Activated gamma-delta T cell (primary cell): Measurements from ENCODE around the gene LPCAT3.

Experiments used
- DNase-seq: peaks from one replicate; lab custom pipeline; 2025; lab: John Stamatoyannopoulos, UW

LPCAT3 gene

DNA sequence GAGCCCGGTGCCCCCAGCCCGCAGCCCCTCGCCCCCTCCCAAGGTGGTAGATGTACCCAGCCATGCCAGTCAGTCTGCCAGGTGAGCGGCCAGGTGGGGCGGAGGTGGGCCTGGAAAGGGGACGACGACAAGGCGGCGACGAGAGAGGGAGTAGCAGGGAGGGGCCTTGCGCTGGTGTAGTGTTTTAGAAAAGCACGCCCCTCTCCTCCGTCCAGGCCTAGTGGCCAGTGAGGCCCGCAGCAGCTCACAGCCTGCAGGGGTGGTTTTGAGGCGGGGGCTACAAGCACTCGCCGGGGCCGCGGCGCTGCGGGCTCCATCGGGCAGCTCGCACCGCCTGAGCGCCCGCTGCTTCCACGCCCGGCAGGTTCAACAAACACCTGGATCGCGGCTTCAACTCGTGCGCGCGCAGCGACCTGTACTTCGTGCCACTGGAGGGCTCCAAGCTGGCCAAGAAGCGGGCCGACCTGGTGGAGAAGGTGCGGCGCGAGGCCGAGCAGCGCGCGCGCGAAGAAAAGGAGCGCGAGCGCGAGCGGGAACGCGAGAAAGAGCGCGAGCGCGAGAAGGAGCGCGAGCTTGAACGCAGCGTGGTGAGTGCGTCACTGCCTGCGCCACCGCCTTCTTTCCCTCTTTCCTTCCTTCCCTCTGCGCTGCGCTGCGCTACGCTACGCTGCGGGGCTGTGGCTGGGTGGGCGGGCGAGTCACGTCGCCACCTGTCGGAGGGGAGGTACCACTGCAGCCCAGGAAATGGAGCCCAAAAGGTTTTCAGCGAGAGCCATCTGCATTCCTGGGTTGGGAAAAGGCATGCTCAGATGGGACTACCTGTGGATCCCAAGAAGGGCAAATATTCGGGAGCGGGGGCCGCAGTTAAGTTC is 80.6 kb downstream of the LPCAT3 start:
- peak; percentile 86 for DNase-seq

DNA sequence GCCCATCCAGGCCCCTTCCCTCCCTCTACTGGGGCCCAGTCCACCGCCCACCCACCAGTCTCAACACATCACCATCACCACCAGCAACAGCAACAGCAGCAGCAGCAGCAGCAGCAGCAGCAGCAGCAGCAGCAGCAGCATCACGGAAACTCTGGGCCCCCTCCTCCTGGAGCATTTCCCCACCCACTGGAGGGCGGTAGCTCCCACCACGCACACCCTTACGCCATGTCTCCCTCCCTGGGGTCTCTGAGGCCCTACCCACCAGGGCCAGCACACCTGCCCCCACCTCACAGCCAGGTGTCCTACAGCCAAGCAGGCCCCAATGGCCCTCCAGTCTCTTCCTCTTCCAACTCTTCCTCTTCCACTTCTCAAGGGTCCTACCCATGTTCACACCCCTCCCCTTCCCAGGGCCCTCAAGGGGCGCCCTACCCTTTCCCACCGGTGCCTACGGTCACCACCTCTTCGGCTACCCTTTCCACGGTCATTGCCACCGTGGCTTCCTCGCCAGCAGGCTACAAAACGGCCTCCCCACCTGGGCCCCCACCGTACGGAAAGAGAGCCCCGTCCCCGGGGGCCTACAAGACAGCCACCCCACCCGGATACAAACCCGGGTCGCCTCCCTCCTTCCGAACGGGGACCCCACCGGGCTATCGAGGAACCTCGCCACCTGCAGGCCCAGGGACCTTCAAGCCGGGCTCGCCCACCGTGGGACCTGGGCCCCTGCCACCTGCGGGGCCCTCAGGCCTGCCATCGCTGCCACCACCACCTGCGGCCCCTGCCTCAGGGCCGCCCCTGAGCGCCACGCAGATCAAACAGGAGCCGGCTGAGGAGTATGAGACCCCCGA is 81.4 kb downstream of the LPCAT3 start:
- no peak for DNase-seq

DNA sequence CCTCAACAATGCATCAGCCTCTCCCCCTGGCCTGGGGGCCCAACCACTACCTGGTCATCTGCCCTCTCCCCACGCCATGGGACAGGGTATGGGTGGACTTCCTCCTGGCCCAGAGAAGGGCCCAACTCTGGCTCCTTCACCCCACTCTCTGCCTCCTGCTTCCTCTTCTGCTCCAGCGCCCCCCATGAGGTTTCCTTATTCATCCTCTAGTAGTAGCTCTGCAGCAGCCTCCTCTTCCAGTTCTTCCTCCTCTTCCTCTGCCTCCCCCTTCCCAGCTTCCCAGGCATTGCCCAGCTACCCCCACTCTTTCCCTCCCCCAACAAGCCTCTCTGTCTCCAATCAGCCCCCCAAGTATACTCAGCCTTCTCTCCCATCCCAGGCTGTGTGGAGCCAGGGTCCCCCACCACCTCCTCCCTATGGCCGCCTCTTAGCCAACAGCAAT is 82.1 kb downstream of the LPCAT3 start:
- no peak for DNase-seq

DNA sequence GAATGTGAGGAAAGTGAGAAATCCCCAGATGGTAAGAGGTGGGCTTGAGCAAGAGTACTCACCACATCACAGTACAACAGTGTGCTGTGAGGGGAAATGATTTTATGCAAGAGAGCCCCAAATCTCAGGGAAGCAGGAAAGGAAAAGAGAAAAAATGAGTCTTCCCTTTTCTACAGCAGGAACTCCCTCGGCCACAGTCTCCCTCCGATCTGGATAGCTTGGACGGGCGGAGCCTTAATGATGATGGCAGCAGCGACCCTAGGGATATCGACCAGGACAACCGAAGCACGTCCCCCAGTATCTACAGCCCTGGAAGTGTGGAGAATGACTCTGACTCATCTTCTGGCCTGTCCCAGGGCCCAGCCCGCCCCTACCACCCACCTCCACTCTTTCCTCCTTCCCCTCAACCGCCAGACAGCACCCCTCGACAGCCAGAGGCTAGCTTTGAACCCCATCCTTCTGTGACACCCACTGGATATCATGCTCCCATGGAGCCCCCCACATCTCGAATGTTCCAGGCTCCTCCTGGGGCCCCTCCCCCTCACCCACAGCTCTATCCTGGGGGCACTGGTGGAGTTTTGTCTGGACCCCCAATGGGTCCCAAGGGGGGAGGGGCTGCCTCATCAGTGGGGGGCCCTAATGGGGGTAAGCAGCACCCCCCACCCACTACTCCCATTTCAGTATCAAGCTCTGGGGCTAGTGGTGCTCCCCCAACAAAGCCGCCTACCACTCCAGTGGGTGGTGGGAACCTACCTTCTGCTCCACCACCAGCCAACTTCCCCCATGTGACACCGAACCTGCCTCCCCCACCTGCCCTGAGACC is 82.7 kb downstream of the LPCAT3 start:
- DNase-seq: no peak

DNA sequence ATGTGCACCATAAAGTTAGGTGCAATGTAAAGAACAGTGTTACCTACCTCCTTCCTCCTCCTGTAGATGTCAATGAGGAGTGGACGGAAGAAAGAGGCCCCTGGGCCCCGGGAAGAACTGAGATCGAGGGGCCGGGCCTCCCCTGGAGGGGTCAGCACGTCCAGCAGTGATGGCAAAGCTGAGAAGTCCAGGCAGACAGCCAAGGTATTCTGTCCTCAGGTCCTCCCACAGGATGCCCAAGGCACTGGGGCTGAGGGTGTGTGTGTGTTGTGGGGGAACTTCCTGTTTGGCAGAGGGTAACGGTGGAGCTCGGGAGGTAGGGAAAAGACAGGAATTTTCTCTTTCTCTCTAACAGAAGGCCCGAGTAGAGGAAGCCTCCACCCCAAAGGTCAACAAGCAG is 84.2 kb downstream of the LPCAT3 start:
- no peak for DNase-seq

DNA sequence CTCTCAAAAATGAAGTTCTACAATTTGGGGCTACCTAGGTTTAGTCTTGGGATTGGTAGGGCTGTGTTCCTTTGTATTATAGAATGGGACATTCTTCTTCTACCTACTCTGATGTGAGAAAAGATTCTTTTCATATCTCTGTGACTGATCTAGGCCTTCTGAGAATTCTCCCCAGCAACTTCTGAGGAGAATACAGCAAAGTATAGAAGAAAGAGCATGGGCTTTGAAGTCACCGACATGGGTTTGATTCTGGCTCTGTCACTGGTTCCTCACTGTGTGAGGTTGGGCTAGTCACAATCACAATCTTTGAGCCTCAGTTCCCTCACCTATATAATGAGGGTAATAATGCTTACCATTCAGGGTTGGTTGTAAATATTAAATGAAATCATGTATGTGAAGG is 85.5 kb downstream of the LPCAT3 start:
- DNase-seq: no peak

DNA sequence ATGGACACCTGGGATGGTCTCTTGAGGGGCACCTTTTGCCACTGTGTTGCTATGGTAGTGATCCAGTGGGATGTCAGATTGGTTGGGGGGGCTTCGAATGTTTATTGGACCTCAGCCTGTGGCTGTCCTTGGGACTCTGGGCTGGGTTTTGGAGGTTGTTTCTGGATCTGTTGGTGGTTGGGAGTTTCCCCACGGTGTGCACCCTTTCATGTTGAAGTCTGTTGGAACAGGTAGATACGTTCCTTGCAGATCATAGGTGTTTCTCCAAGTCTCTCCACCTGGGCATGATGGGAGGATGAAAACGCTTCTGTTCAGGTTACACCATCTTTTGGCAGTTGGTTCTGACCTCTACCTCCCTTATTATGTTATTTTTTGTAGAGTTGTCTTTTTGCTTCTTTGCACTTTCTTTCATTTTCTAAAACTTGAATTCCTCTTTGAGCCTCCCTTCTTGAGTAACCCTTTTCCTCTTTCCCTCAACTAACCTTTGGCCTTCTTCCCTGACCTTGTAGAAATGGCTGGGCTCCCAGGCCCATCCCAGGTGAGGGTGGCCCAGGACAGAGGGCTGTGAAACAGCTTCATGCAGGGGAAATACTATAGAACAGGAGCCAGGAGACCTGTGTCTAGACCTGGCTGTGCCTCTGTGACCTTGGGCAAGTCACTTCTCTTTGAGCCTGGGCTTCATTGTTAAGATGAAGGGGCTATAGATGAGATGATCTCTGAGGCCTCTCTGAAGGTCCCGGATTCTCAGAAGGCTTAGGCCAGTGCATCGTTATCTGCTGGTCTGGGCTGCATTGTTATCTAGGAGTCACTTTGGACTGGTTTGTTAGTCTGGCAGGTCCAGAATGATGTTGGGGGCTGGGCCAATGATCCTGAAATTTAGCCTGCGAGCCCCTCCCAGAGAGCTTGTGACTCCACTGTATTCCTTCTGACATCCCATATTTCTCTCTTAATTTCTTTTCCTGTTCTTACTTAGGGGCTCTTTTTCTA is 88.5 kb downstream of the LPCAT3 start:
- DNase-seq: no peak

DNA sequence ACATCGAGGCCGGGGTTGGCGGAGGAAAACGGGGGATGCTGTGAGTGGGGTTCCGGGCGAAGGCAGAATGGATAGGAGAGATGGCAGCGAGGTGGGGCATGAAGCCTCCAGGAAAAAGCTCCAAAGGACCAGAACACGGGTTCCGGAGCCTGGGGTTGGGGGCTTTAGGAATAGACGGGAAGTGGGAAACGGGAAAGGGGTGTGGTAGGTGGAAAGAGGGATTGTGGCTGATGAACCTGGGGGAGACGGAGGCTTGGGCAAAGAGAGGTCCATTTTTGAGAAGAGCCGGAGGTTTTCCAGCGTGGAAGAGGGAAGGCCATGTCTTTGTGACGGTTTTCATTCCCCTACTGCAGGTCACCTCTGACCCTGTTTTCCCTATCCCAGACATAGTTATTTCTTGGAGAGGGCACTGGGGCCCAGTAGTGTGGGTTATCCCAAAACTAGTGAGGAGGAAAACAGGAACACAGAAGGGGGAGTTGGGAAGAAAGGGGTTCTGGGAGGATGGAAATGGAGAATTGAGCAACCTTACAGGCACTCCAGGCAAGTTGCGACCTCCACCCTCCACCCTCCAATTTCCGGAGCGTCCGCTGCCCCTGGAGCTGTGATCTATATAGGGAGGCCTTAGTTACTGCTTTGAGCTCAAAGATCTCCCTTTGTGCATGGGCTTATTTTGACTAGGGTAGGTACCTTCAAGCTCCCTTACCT is 89.4 kb downstream of the LPCAT3 start:
- no peak for DNase-seq

DNA sequence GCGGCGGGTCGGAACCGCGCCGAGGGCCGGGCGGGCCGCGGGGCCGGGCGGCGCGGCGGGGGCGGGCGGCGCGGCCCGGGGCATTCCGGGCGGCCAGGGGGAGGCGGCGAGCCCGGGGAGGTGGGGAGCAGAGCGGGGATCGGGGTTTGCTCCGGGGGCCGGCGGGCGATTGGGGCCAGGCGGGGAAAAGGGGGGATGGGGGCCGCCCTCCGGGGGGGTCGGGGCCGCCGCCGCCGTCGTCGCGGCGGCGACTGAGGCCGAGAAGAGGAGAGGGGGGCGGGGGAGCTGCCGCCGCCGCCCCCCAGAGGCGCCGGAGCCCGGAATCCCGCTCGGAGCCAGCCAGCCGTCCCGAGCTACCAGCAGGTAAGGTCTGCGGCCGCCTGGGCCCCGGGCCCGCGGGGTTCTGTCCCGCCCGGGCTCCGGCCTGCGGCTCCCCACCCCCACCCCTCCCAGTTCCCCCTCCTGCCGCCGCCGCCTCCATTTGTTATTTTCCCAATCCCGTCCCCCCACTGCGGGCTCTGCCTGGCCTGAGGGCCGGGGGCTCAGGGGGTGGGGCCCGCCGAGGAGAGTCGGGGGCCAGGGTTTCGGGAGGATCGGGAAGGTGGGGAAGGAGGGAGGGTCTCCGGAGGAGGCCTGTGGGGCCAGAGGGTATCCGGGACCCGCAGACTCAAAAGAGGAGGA is 90.1 kb downstream of the LPCAT3 start:
- peak; percentile 41 for DNase-seq

DNA sequence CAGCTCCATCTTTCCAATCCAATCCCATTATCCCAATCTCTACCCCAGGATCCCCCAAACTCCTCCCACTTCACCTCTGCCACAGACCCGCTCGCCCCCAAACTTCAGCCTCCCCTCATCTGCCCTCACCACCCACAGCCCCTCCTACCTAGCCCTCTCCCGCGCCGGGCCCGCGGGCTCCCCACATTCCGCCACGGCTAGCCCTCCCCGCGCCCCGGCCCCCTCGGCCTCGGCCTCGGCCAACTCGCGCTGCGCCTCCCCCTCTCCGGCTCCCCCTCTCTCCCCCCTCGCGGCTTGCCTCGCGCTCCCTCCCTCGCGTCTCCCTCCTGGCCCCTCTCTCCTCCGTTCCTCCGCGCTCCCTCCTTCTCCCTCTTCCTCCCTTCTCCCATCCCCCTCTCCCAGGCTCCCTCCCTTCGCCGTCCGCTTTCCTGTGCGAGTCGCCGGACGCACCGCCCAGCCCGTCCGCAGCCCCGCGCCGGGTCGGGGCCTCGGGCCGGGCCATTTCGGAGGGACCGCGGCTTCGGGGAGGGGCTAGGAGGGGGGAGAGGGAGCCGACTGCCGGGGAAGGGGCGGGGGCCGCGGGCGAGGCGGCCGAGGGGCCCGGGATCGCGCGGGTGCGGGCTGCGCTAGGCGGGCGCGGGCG is 90.8 kb downstream of the LPCAT3 start, which contains the start of gene ATN1:
TSS of gene ATN1 (plus strand) at position 581 of the 643 bp plus-strand sequence. CDS start 6,043 bp downstream, outside the sequence.
- DNase-seq: peak; percentile 41
